IPS DF 6.9 (cell line): ENCODE data around the gene RTP1.
A peak's percentile ranks its signal among the peaks of the same experiment; 100 is the strongest.
"Not testable (repeated sequence)": the region's sequence is repeated elsewhere in the genome, so short reads cannot be mapped to it uniquely, and the experiment has no call there.

ENCODE experiments used
- DNase-seq: peaks from one replicate; pipeline ENCODE4 v3.0.0-alpha.2; 2013; ENCODE audit warnings: low read depth, low spot score
- H3K27ac ChIP-seq: one replicate; pipeline ENCODE4 v1.5.1; 2013; ENCODE audit warnings: low read length, control low read depth
- H3K27me3 ChIP-seq: 2 replicates; pipeline ENCODE4 v1.6.1; 2013; ENCODE audit warnings: mild to moderate bottlenecking, low read length; ENCODE audit not compliant: control insufficient read depth, insufficient read depth
- H3K36me3 ChIP-seq: 2 replicates; pipeline ENCODE4 v1.6.1; 2013; ENCODE audit warnings: low read length; ENCODE audit not compliant: control insufficient read depth, insufficient read depth
- H3K4me1 ChIP-seq: 2 replicates; pipeline ENCODE4 v1.6.1; 2013; ENCODE audit warnings: low read length; ENCODE audit not compliant: control insufficient read depth, insufficient read depth
- H3K4me3 ChIP-seq: 2 replicates; pipeline ENCODE4 v1.5.1; 2013; ENCODE audit warnings: mild to moderate bottlenecking, low read length
- H3K9me3 ChIP-seq: 2 replicates; pipeline ENCODE4 v1.6.1; 2013; ENCODE audit warnings: low read length, inconsistent platforms; ENCODE audit not compliant: control insufficient read depth, insufficient read depth
- WGBS: extraction: QIAGEN DNeasy Blood & Tissue Kit; methylation state at CpG from one replicate; pipeline ENCODE4 v1.1.7; 2013; ENCODE audit warnings: mixed read lengths, missing lambda C conversion rate; ENCODE audit not compliant: insufficient read length, insufficient coverage; 5-methylcytosine and 5-hydroxymethylcytosine counted together

The RTP1 gene

DNA sequence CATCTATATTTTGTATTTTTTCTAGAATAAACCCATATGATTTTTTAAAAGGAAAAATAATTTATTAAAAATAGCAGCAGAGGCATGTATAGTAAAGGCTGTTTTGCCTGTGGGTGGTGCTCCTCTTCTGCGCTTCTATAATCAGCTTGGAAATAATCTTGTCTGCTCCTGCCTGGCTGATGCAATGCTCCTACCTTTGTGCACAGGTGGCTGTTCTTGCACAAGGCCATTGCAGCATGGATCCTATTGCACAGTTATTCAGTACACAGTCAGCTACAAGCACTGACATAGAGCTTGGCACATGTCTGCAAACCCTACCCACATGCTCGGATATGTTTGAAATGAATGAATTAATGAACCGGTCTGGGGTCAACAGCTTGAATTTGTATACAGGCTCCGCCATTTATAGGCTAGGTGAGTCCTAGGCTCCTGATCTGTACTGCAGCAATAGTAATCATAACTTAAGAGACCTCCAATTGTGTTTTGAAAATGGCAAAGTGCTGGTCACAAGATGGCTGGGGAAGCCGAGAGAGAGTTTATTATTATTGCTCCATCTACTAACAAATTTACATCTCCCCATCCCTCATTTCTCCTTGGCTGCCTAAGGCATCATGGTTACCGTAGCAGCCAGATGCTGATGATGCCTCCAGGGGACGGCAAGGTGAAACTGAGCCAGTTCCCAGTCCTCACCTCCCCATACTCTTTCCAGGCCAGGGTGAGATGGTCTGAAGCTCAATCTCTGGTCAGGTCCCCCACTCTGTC, 532 bp upstream of the RTP1 start:
- Histone ChIP-seq H3K4me1 (peaks cover 1% of the 10 kb centered on the region; the same call in 1 of the 2 replicates), H3K4me3 (no peak overlapping the region), H3K27ac (no peak overlapping the region), H3K36me3 (no peaks in the 10 kb centered on the region), H3K27me3 (no peaks in the 10 kb centered on the region), H3K9me3 (no peaks in the 10 kb centered on the region)
- no peak for DNase-seq
- WGBS: no CpG with 5 or more reads among the region's 7 CpGs

DNA sequence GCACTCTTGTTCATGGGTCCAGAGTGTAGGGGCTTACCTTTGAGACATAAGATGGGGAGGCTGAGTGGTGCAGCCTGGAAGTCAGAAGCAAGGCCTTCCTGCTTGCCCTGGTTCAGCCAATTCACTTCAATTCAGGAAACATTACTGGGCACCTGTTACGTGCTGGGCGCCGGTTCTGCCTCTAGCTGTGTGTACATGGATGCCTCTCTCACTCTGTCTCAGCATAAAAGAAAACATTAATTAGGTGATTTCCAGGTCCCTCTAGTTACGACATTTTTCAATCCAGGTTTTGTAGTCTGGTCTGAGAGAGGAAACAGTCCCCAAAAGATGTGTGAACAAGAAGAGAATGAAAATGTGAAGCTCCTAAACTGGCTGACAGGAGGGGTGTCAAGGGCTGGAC, 1.2 kb downstream of the RTP1 start:
- no peaks in the 10 kb centered on the region for H3K36me3 ChIP-seq
- peaks cover 3% of the 10 kb centered on the region; the same call in 1 of the 2 replicates for H3K4me1 ChIP-seq
- no peak for DNase-seq
- no peak overlapping the region for H3K27ac ChIP-seq
- H3K27me3 ChIP-seq: no peaks in the 10 kb centered on the region
- H3K4me3 ChIP-seq: no peak overlapping the region
- no CpG with 5 or more reads among the region's 4 CpGs for WGBS
- no peaks in the 10 kb centered on the region for H3K9me3 ChIP-seq

DNA sequence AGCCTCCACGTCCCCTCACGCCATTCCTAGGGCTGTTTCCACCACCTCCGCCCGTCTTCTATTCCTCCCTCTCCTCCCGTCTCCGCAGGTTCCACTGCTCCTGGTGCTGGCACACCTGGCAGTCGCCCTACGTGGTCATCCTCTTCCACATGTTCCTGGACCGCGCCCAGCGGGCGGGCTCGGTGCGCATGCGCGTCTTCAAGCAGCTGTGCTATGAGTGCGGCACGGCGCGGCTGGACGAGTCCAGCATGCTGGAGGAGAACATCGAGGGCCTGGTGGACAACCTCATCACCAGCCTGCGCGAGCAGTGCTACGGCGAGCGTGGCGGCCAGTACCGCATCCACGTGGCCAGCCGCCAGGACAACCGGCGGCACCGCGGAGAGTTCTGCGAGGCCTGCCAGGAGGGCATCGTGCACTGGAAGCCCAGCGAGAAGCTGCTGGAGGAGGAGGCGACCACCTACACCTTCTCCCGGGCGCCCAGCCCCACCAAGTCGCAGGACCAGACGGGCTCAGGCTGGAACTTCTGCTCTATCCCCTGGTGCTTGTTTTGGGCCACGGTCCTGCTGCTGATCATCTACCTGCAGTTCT, 2.3 kb downstream of the RTP1 start:
- not testable (repeated sequence) for H3K27ac ChIP-seq, DNase-seq, H3K36me3 ChIP-seq, H3K4me1 ChIP-seq, H3K9me3 ChIP-seq, H3K27me3 ChIP-seq, H3K4me3 ChIP-seq
- WGBS: no CpG with 5 or more reads among the region's 44 CpGs

DNA sequence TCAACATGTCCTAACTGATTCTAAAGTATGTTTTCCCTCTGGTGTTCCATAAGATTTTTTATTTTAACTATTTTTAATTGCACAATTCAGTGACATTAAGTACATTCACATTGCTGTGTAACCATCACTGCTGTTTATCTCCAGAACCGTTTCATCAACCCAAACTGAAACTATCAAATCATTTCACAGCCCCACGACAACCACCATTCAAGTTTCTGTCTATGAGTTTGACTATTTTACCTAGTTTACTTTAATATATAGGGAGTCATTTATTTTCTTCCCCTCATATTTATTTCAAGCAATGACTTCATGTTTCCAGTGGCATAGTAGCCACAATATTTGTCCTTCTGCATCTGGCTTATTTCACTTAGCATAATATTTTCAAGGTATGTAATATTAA, 8.4 kb downstream of the RTP1 start:
- no CpG with 5 or more reads among the region's 2 CpGs for WGBS
- Histone ChIP-seq H3K9me3 (peaks cover 2% of the 10 kb centered on the region), H3K4me3 (no peak overlapping the region), H3K36me3 (no peaks in the 10 kb centered on the region; the same call in 1 of the 2 replicates), H3K4me1 (peaks cover 3% of the 10 kb centered on the region; the same call in 1 of the 2 replicates), H3K27me3 (no peaks in the 10 kb centered on the region), H3K27ac (no peak overlapping the region)
- DNase-seq: no peak

DNA sequence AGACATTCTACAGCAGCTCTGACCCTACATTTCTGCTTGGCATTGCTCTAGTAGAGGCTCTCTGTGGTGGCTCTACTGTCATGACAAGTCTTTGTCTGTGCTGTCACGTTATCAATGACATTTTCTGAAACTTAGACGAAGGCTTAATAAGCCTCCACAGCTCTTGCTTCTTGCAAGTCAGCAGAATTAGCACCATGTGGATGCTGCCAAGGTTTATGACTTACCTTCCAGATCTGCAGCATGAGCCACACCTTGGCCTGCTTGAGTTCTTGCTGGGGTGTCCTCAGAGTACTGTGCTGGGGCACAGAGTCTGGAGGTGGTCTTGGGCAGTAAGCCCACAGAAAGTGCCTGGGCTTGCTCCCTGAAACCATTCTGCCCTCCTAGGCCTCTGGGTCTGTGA, 9.8 kb downstream of the RTP1 start:
- no CpG with 5 or more reads among the region's 2 CpGs for WGBS
- H3K4me1 ChIP-seq: peaks cover 5% of the 10 kb centered on the region; the same call in 1 of the 2 replicates
- no peaks in the 10 kb centered on the region for H3K27me3 ChIP-seq
- H3K4me3 ChIP-seq: no peak overlapping the region
- no peak for DNase-seq
- H3K36me3 ChIP-seq: no peaks in the 10 kb centered on the region; the same call in 1 of the 2 replicates
- peaks cover 2% of the 10 kb centered on the region for H3K9me3 ChIP-seq
- H3K27ac ChIP-seq: no peak overlapping the region

DNA sequence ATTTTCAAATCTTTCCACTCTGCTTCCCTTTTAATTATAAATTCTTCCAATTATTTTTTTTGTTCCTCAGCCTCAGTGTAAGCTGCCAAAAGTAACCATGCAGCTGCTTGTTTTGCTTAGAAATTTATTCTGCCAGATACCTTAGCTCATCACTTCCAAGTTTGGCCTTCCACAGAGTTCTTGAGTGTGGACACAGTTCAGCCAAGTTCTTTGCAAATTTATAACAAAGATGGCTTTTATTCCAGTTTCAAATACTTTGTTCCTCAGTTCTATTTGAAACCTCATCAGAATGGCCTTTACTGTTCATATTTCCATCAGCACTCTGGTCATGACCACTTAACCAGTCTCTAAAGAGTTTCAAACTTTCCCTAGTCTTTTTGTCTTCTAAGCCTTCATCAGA, 10.3 kb downstream of the RTP1 start:
- H3K27ac ChIP-seq: no peak overlapping the region
- no peaks in the 10 kb centered on the region; the same call in 1 of the 2 replicates for H3K36me3 ChIP-seq
- H3K4me3 ChIP-seq: no peak overlapping the region
- peaks cover 4% of the 10 kb centered on the region; the same call in 1 of the 2 replicates for H3K4me1 ChIP-seq
- no peaks in the 10 kb centered on the region for H3K27me3 ChIP-seq
- H3K9me3 ChIP-seq: peaks cover 2% of the 10 kb centered on the region
- no peak for DNase-seq

DNA sequence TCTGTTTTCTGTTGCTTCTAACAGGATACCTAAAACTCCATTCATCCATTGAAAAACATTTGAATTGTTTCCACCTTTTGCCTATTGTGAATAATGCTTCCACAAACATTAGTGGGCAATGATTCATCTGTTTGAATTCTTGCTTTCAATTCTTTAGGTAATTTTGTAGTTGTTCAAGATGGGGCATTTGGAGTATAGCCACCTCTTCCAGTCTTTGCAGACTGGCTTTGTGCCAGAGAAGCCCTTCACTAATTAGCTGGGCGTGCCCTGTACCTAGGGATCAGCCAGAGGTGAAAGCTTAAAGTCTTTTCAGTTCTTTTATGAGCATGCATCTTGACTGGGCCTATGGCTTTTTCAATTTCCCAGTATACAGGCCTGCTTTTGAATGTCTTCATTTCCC, 10.9 kb downstream of the RTP1 start:
- H3K27ac ChIP-seq: no peak overlapping the region

DNA sequence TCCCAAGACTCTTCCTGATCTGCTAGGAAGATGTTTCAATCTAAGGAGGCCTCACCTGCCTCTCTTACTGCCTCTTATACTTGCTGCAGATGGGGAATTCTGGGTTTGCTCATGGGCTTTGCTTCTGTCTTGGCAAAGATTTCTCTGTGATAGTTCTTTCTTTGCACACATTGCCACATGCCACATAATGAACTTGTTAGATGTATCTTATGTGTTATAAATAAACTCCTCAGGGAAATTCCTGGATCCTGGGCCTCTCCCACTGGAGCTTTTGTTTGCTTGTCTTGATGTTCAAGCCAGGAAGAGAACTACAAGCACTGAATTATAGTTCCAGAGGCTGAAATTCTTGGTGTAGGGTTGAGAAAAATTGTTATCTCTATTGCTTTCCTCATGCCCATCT, 12.2 kb downstream of the RTP1 start:
- Histone ChIP-seq H3K27ac (no peak overlapping the region), H3K36me3 (no peaks in the 10 kb centered on the region; the same call in 1 of the 2 replicates), H3K4me1 (peaks cover 4% of the 10 kb centered on the region; the same call in 1 of the 2 replicates), H3K9me3 (peaks cover 2% of the 10 kb centered on the region), H3K27me3 (no peaks in the 10 kb centered on the region), H3K4me3 (no peak overlapping the region)
- no peak for DNase-seq

More for the DNA sequence above, 10.9 kb downstream of the RTP1 start:
- peaks cover 4% of the 10 kb centered on the region; the same call in 1 of the 2 replicates for H3K4me1 ChIP-seq
- no CpG with 5 or more reads among the region's 1 CpG for WGBS
- no peak for DNase-seq
- H3K36me3 ChIP-seq: no peaks in the 10 kb centered on the region; the same call in 1 of the 2 replicates
- H3K4me3 ChIP-seq: no peak overlapping the region
- peaks cover 2% of the 10 kb centered on the region for H3K9me3 ChIP-seq
- no peaks in the 10 kb centered on the region for H3K27me3 ChIP-seq

DNA sequence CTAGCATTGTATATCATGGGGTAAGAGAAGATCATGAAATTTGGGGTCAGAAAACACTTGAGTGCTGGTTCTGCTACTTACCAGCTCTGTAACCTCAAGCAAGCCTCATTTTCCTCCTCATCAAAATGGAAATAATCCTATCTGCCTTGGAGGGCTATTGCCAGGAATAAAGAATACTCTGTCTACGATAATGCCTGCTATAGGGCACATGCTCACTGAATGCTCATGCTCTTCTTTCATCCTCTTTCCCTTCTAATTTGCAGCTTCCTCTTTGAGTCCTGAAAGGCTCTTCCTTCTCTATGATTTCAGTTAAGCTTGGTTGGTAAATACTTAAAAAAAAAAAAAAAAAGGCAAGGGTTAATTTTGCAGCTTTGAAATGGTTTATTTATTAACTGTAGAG, 12.8 kb downstream of the RTP1 start:
- no peaks in the 10 kb centered on the region for H3K27me3 ChIP-seq
- DNase-seq: no peak
- no peak overlapping the region for H3K4me3 ChIP-seq
- no peak overlapping the region for H3K27ac ChIP-seq
- peaks cover 4% of the 10 kb centered on the region; the same call in 1 of the 2 replicates for H3K4me1 ChIP-seq
- WGBS: no CpG with 5 or more reads among the region's 1 CpG
- no peaks in the 10 kb centered on the region; the same call in 1 of the 2 replicates for H3K36me3 ChIP-seq
- H3K9me3 ChIP-seq: peaks cover 2% of the 10 kb centered on the region

DNA sequence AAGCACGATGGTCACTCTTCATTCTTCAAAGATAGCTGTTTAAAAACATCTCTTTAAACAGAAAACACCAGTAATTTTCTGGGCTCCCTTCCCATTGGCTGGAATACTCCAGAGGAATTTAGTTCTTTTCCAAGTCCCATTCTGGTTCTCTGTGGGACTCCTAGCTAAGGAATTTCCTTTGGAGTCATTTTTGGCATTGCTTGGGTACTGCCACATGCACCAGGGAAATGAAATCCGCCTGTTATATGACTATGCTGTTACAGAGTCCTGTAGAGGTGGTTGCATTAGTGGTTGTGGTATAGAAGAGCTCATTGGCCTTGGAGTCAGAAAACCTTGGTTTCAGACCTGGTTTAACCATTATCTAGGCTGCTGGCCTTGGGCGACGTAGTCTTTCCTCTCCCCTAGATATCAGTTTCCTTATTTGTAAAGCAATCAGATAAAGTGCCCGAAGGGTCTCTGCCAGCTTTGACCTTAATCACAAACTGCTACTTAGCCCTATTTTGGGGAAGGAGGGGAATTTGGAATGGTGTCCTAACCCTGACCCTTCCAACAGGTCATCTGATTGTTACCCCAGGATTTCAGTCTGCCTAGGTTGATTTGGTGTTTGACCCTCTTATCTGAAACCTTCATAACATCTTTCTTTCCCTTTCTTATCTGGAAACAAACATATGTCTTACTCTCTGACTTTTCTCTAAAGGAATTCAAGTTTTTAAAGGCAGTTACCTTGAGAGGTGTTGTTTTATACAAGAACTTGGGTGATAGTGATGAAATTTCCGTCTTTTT, 13.4 kb downstream of the RTP1 start:
- H3K9me3 ChIP-seq: peaks cover 2% of the 10 kb centered on the region
- no peak overlapping the region for H3K4me3 ChIP-seq
- peaks cover 4% of the 10 kb centered on the region; the same call in 1 of the 2 replicates for H3K4me1 ChIP-seq
- peak; percentile 43 for DNase-seq
- no CpG with 5 or more reads among the region's 6 CpGs for WGBS
- H3K27ac ChIP-seq: no peak overlapping the region
- H3K27me3 ChIP-seq: no peaks in the 10 kb centered on the region
- H3K36me3 ChIP-seq: no peaks in the 10 kb centered on the region; the same call in 1 of the 2 replicates
